GM12891 (cell line): Measurements from ENCODE around the gene PRMT3.
"Not testable (repeated sequence)": the region's sequence is repeated elsewhere in the genome, so short reads cannot be mapped to it uniquely, and the experiment has no call there.

Experiments
- DNase-seq: peaks from one replicate; pipeline ENCODE4 v3.0.0; 2011; ENCODE audit warnings: low spot score; ENCODE audit not compliant: insufficient read length
- FAIRE-seq: peaks from 2 replicates; lab custom pipeline; 2011; peaks lifted over from hg19 to GRCh38; lab: Jason Lieb, UNC
- PAX5 ChIP-seq: IDR thresholded peaks from 2 replicates; pipeline ENCODE4 v1.6.1; 2011; ENCODE audit warnings: low read length, moderate library complexity, mild to moderate bottlenecking; ENCODE audit not compliant: insufficient read depth, severe bottlenecking
- POLR2A ChIP-seq: IDR thresholded peaks from 2 replicates; pipeline ENCODE4 v1.6.1; 2011; ENCODE audit warnings: low read depth, low read length, control low read depth
- POLR2AphosphoS5 ChIP-seq: IDR thresholded peaks from 2 replicates; pipeline ENCODE4 v1.6.1; 2011; ENCODE audit warnings: low read depth, low read length, control low read depth
- POU2F2 ChIP-seq: IDR thresholded peaks from 2 replicates; pipeline ENCODE4 v1.6.1; 2011; ENCODE audit warnings: low read depth, mild to moderate bottlenecking, control low read depth, low read length, moderate library complexity
- SPI1 ChIP-seq: IDR thresholded peaks from 2 replicates; pipeline ENCODE4 v1.6.1; 2011; ENCODE audit warnings: low read depth, low read length, control low read depth
- TAF1 ChIP-seq: IDR thresholded peaks from 2 replicates; pipeline ENCODE4 v1.6.1; 2011; ENCODE audit warnings: low read depth, low read length, control low read depth

PRMT3 gene

GRCh38 chr11:20362481-20362880, 25.0 kb upstream of the PRMT3 start:
- TF ChIP-seq POU2F2 (no peak), PAX5 (no peak), POLR2A (no peak), TAF1 (no peak), POLR2AphosphoS5 (no peak), SPI1 (no peak)
- FAIRE-seq (no peak), DNase-seq (no peak)

GRCh38 chr11:20363149-20363499, 24.4 kb upstream of the PRMT3 start:
- DNase-seq (no peak), FAIRE-seq (peak; percentile 13)
- TF ChIP-seq POU2F2 = no peak
- TF ChIP-seq POLR2A = no peak
- no peak for TF ChIP-seq PAX5

GRCh38 chr11:20363500-20364340, 23.8 kb upstream of the PRMT3 start, which contains the start of gene HTATIP2:
HTATIP2 (plus strand) TSS chr11:20363714; CDS start chr11:20364238, 524 bp downstream.
- FAIRE-seq (peak; percentile 90), DNase-seq (peak; percentile 76)
- TF ChIP-seq TAF1 (0 out of 2 replicates have a peak, but pooled peaks have one; percentile 10), POLR2AphosphoS5 (peak; percentile 69), POU2F2 (no peak), POLR2A (peak; percentile 57; the same call in 1 of the 2 replicates)

- DNase-seq = no peak
- TF ChIP-seq PAX5 = no peak
- no peak for TF ChIP-seq TAF1
- TF ChIP-seq SPI1 = no peak
- TF ChIP-seq POLR2AphosphoS5 = no peak
- no peak for TF ChIP-seq POLR2A
- TF ChIP-seq POU2F2 = no peak
- no peak for FAIRE-seq
Observed at GRCh38 chr11:20364341-20364792, 23.1 kb upstream of the PRMT3 start.

- FAIRE-seq, DNase-seq: not testable (repeated sequence)
Observed at GRCh38 chr11:20365465-20365864, 22.1 kb upstream of the PRMT3 start.

GRCh38 chr11:20367313-20367948, 20.1 kb upstream of the PRMT3 start:
- DNase-seq (no peak), FAIRE-seq (no peak)
- no peak for TF ChIP-seq PAX5
- no peak for TF ChIP-seq POLR2A
- no peak for TF ChIP-seq POU2F2
- no peak for TF ChIP-seq SPI1
- TF ChIP-seq POLR2AphosphoS5 = no peak
- no peak for TF ChIP-seq TAF1

- no peak for TF ChIP-seq TAF1
- TF ChIP-seq PAX5 = no peak
- no peak for TF ChIP-seq POLR2A
- no peak for TF ChIP-seq SPI1
- no peak for TF ChIP-seq POLR2AphosphoS5
- TF ChIP-seq POU2F2 = no peak
- DNase-seq (no peak), FAIRE-seq (no peak)
Observed at GRCh38 chr11:20368438-20368837, 19.1 kb upstream of the PRMT3 start.

DNA sequence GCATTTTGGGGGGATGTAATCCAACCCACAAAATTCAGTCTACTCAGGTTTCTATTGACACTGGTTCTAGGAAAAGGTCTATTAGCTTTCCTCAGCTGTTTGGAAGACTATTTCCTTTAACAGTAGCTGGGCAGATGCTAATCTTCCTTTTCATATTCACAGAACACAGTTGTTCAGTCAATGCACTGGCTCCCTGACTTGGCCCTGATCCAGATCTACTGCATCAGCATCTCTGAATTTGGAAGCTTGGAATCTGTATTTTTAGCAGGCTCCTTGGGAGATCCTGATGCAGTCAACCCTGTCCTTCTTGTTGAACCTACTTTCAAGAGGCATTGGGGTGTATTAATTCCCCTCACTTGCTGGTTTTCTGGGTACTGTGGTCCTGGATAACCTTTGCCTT, 17.7 kb upstream of the PRMT3 start:
- DNase-seq (no peak), FAIRE-seq (no peak)
- no peak for TF ChIP-seq SPI1
- TF ChIP-seq POLR2A = no peak
- TF ChIP-seq PAX5 = no peak

DNA sequence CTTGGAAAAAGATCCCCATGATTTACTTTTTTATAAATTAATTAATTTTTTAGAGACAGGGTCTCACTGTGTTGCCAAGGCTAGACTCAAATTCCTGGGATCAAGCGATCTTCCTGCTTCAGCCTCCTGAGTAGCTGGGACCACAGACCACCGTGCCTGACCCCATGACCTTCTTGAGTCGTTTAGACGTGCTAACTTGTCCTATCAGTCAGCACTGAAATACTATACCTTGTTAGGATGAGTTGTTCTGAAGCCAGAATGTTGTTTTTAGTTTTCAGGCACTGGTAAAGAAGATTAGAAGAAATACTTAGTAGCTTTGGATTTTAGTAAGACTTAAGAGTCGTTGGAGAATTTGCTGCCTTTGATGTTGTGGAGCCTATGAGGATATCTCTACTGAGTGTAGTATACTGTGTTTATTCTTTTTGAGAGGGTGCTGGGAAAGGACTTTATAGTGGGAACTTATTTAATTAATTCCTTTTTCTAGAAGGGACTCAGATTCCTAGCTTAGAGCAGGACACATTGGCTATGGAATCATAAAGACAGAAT, 15.4 kb upstream of the PRMT3 start:
- DNase-seq (no peak), FAIRE-seq (no peak)
- no peak for TF ChIP-seq POU2F2
- no peak for TF ChIP-seq POLR2AphosphoS5
- TF ChIP-seq TAF1 = no peak
- TF ChIP-seq SPI1 = no peak
- TF ChIP-seq PAX5 = no peak
- no peak for TF ChIP-seq POLR2A

DNA sequence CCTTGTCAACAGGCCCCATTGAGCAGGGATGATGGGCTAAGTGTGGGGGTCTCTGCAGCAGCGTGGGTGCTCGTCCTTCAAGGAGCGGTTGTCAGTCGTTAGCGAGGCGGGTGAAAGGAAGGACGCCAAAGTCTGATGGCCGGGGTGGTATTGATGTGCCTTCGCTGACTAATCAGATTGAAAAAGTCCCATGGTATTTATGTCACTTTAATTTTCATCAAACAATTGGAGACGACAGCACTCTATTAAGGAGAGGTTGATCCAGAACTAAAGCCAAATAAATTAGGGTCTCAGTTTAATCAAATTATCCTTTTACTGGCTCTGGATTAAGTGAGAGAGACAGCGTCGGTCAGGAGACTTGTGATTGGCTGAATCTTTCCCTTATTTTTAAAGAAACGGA, 14.4 kb upstream of the PRMT3 start:
- DNase-seq (no peak), FAIRE-seq (no peak)
- TF ChIP-seq PAX5 (no peak), POLR2A (no peak), POU2F2 (no peak), POLR2AphosphoS5 (no peak), SPI1 (no peak), TAF1 (no peak)
